Tibial nerve (tissue), 4 donors: Measurements from ENCODE around the gene NPEPPS.
"Not testable (repeated sequence)": the region's sequence is repeated elsewhere in the genome, so short reads cannot be mapped to it uniquely, and the experiment has no call there.

ENCODE experiments used
- CTCF ChIP-seq, 5 experiments: fragments of 200-600 bp in 3 of 5; fragments of 450-650 bp in 2 of 5; sonication (generic) in 3 of 5; IDR thresholded peaks; one replicate each; pipeline ENCODE4 v1.5.1; 2016 to 2019; ENCODE audit warnings: antibody characterized with exemption in 5 of 5, mild to moderate bottlenecking in 3 of 5, moderate library complexity in 2 of 5
- EP300 ChIP-seq, 2 donors: sonication (generic); formaldehyde crosslinking; IDR thresholded peaks; one replicate each; pipeline ENCODE4 v1.6.1; 2017; ENCODE audit warnings: antibody characterized with exemption in 2 of 2, mild to moderate bottlenecking in 1 of 2
- POLR2A ChIP-seq, 2 donors: fragments of 450-650 bp; IDR thresholded peaks; one replicate each; pipeline ENCODE4 v1.6.1; 2017; ENCODE audit warnings: antibody characterized with exemption in 2 of 2, mild to moderate bottlenecking in 2 of 2, moderate library complexity in 2 of 2

DNA sequence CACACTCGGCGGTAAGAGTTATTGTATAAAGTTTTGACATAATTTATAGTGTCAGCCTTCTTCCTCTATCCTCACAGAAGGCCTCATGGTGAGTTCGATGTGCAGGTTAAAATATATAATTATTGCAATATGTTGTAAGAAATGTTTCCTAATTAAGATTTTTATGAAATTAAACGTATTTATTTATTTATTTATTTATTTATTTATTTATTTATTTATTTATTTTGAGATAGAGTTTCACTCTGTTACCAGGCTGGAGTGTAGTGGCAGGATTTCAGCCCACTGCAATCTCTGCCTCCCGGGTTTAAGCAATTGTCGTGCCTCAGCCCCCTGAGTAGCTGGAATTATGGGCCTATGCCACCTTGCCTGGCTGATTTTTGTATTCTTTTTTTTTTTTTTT, 13.4 kb downstream of the NPEPPS start:
- not testable (repeated sequence) for TF ChIP-seq EP300, CTCF, POLR2A (IDR thresholded peaks at IDR 0.05)
